ENCODE measurements around the gene C1QTNF6.

C1QTNF6 gene

DNA sequence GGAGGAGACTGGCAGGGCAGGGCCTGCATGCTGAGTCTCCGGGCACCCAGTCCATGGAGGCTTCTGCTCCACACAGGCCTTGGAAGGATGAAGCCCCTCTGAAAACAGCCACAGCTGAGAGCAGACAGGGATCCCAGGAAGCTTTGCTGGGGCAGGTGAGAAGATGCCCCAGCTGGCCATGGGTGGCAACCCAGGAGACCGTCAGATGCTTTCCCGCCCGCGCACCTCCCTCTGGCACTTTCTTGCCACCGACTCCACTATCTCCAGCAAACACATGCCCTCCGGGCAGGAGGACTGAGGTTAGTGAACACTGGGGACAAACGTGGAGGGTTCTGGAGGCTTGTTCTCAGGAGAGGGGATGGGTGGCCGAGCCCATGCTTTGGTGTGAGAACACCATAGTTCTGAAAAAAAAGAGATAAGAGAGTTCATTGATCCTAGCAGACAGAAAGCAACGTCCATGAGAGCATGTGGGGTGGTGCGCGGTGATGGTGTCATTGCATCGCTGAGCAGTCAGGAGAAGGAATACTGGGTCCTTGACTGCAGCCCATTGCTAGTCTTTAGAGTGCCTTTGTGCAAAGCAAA, 2.3 kb downstream of the C1QTNF6 start:
- TF ChIP-seq, protein P1, sequence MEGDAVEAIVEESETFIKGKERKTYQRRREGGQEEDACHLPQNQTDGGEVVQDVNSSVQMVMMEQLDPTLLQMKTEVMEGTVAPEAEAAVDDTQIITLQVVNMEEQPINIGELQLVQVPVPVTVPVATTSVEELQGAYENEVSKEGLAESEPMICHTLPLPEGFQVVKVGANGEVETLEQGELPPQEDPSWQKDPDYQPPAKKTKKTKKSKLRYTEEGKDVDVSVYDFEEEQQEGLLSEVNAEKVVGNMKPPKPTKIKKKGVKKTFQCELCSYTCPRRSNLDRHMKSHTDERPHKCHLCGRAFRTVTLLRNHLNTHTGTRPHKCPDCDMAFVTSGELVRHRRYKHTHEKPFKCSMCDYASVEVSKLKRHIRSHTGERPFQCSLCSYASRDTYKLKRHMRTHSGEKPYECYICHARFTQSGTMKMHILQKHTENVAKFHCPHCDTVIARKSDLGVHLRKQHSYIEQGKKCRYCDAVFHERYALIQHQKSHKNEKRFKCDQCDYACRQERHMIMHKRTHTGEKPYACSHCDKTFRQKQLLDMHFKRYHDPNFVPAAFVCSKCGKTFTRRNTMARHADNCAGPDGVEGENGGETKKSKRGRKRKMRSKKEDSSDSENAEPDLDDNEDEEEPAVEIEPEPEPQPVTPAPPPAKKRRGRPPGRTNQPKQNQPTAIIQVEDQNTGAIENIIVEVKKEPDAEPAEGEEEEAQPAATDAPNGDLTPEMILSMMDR (conservative IDR thresholded peaks at IDR 0.05; ENCODE audit: low read depth, low read length) = no peak
- no peak for DNase-seq (ENCODE audit: low read depth)
- H3K4me3 ChIP-seq (ENCODE audit: low read length) = no peak overlapping the region

DNA sequence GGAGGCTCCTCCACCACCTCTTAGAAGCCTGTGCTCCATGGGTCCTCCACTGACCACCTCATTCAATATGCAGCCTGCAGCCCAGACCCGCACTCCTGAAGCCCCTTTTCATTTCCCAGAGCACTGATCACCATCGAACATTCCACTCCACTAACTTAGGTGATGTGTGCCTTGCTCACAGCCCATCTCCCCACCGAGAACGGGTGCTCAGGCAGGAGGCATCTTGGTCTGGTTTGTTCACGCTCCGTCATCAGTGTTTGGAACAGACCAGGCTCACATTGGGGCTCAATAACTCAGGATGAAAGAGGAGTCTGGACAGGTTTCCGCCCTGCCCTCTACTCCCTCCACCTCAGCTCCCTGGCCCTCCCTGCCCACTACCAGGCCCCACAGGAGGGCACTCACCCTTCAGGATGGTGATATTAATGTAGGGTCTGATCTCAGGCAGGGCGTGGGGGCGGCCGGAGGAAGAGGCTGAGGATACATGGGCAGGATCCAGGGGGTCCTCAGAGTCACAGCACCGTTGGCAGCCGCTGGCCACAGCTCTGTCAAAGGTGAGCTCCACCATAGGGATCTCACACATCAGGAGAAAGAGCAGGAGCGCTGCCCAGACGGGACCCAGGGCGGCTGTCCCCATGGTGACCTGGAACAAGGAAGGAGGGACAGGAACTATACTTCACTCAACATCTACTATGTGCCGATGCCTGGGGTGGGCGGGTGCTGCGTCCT, 3.1 kb downstream of the C1QTNF6 start:
- H3K4me3 ChIP-seq (ENCODE audit: low read length) = no peak overlapping the region
- TF ChIP-seq, protein P1 (conservative IDR thresholded peaks at IDR 0.05; ENCODE audit: low read depth, low read length) = no peak
- no peak for DNase-seq (ENCODE audit: low read depth)

DNA sequence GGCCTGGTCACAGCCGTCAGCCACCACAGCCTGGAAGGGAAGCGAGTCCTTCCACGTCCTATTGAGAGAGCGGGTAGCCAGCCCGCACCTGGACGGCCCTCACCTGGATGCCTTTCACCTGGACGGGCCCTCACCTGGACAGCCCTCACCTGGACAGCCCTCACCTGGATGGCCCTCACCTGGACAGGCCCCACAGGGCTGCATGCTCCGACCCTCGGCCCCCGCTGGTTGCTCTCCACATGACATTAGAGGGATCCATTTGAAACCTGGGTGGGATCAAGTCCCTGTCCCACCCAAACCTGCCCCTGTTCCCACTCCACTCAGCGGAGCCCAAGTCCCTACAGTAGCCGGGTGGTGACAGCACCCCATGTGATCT, 3.7 kb downstream of the C1QTNF6 start:
- no peak overlapping the region for H3K4me3 ChIP-seq (ENCODE audit: low read length)
- TF ChIP-seq, protein P1 (conservative IDR thresholded peaks at IDR 0.05; ENCODE audit: low read depth, low read length) = no peak
- DNase-seq (ENCODE audit: low read depth) = no peak

DNA sequence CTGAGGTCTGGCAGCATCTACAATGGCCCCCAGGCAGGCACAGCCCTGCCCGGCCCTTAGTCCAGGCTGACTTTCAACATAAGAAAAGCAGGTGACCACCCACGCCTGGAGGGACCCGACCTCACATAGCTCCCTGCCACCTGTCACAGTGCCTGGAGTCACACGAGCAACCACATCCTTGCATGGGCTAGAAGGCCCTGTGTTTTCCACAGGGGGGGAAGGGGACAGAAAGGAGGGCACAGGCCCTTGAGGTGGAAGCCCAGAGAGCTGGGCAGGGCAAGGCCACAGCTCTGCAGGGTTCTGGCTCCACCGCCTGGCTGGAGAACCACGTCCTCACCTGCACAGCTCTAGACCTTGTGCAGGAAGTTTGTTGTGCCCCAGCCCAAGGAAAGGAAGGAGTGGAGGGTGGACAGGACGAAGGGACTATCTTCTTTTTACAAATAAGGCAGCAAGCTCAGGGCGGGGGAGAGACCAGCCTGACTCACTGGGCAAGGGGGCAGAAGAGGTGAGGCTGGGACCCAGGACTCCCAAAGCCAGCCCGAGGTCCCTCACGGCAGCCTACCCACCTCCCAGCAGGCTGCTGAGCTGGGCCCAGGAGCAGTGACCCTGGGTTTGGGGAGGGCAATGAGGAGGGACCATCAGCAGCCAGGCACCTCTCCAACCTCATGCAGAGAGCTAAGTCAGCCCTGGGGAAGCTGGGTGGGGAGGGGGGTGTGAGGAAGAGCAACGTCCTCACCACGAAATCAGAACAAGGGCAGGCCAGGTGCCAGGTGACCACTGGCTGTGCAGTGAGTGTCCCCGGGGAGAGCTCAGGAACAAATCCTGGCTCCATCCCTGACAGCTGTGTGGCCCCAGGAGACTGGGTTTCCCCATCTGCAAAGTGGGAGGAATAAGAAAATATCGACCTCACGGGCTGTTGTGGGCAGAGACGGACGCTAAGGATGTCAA, 4.3 kb downstream of the C1QTNF6 start:
- TF ChIP-seq, protein P1 (conservative IDR thresholded peaks at IDR 0.05; ENCODE audit: low read depth, low read length) = no peak
- no peak overlapping the region for H3K4me3 ChIP-seq (ENCODE audit: low read length)
- no peak for DNase-seq (ENCODE audit: low read depth)

DNA sequence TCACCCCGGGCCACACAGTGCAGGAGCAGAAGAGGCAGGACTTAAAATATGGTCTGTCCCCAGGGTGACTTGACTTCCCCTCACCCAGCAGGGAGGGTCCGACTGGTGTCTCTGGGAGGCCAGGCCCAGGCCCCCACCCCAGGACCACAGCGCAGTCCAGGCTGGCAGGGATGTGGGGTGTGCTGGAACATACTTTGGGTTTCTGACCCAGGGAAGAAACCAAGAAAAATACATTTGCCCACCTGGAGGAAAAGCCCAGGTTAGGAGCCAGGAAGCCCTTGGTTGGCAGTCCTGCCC, 5.2 kb downstream of the C1QTNF6 start:
- no peak for DNase-seq (ENCODE audit: low read depth)
- H3K4me3 ChIP-seq (ENCODE audit: low read length) = no peak overlapping the region
- TF ChIP-seq, protein P1 (conservative IDR thresholded peaks at IDR 0.05; ENCODE audit: low read depth, low read length) = no peak

DNA sequence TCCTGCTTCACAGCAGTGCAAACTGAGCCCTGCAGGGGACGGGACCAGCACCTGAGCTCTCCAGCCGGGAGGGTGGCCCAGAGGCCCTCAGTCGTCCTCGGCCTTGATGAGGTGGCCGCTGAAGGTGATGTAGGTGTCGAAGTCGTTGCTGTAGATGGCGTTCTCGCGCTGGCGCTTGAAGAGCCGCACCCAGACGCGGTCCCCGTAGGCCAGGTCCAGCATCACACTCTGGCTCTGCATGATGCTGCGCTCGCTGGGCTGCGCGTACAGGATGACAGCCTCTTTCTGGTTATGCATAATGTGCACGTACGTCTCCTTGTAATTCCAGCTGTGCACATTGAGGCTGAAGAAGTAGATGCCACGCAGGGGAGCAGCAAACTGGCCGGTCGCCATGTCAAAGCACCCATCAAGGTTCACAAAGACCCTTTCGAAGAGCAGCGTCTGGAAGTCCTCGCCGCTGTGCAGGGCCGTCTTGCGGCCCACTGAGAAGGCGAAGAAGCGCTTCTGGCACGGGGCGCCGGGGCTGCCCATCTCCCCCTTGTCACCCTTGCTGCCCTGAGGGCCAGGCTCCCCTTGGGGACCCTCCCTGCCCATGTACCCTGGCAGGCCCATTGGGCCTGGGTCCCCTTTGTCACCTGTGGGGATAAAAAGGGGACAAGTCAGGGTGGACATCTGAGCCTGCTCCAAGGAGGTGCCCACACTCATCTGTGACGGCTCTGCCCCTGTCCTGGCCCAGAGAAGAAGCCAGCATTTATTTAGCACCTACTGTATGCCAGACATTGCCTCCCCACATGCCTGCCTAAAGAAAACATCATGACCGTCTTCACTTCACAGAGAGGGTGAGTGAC, 5.7 kb downstream of the C1QTNF6 start:
- TF ChIP-seq, protein P1 (conservative IDR thresholded peaks at IDR 0.05; ENCODE audit: low read depth, low read length) = no peak
- DNase-seq (ENCODE audit: low read depth) = no peak
- H3K4me3 ChIP-seq (ENCODE audit: low read length) = no peak overlapping the region

All from retinal pigment epithelial cell (primary cell).